ENCODE data around the gene RTKN. TPM values are rescaled to one million over a fixed set of nuclear protein-coding genes. Genes with fewer than 3 reads are reported as not detected.

The RTKN gene
- total and polyA plus RNA-seq, 2 of the 13 experiments (the other 11 are each of a cell fraction or from before 2014, with no cell fraction given) = 159 to 166 TPM

DNA sequence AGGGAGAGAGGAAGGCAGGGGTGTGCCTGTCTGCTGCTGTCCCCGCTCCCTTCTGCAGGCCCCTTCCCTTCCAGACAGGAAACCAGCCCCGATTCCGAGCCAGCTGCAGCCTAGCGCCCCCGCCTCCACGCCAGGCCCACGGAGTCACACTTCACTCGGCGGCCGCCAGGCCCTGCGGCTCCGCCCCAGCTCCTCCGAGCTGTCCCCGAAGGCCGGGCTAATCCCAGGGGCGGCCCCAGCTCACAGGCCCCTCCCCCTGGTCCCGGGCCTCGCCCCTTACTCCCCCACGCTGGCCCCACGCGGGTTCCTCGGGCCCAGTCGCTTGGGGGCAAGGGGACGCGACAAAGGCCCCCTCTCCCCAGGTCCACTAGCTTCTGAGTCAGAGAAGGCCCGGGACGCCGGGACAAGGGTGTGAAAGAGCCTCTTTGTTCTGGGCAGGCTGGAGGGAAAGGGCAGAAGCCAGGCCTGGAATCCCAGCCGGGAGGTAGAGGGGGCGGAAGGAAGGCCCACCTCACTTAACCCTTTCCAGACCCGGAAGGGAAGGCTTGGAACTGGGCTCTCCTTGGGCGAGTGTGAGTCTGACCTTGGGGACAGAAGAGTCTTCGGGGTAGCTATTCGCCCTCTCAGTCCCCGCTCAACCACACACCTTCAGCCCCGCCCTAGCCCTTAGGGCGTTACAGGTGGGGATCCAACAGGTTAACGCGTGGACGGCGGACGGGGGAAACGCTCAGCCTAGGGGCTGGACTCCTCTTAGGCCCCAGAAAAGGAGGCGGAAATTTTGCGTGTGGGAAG, 1.2 kb downstream of the RTKN start (continued):
- TF ChIP-seq ZNF432 (CRISPR knock-in tag; IDR thresholded peaks at IDR 0.05; ENCODE audit: borderline replicate concordance) (0 out of 2 replicates have a peak, but pooled peaks have one; percentile 22), ZNF317 (CRISPR knock-in tag; IDR thresholded peaks at IDR 0.05) (peak; percentile 55; the same call in 1 of the 2 replicates), SP140L (CRISPR knock-in tag; IDR thresholded peaks at IDR 0.05; ENCODE audit: borderline replicate concordance) (no peak; the same call in 1 of the 2 replicates), ATAD3A (CRISPR knock-in tag; IDR thresholded peaks at IDR 0.05) (no peak), MXD4 (CRISPR knock-in tag; IDR thresholded peaks at IDR 0.05) (peak; percentile 85; the same call in 1 of the 2 replicates), ZNF775 (CRISPR knock-in tag; IDR thresholded peaks at IDR 0.05; ENCODE audit: borderline replicate concordance) (peak; percentile 61; the same call in 1 of the 2 replicates), ZBTB8A (CRISPR knock-in tag; IDR thresholded peaks at IDR 0.05; ENCODE audit: borderline replicate concordance, low read depth) (peak; percentile 95), ZFP36L1 (CRISPR knock-in tag; IDR thresholded peaks at IDR 0.05) (peak; percentile 97), ZFP90 (CRISPR knock-in tag; IDR thresholded peaks at IDR 0.05; ENCODE audit: borderline replicate concordance) (peak; percentile 15; the same call in 1 of the 2 replicates), ZSCAN9 (CRISPR knock-in tag; IDR thresholded peaks at IDR 0.05; ENCODE audit: borderline replicate concordance) (peak; percentile 35; the same call in 1 of the 2 replicates), ZNF703 (CRISPR knock-in tag; IDR thresholded peaks at IDR 0.05; ENCODE audit: borderline replicate concordance) (peak; percentile 93), SALL2 (CRISPR knock-in tag; IDR thresholded peaks at IDR 0.05) (peak; percentile 80; the same call in 1 of the 2 replicates), ZBTB20 (CRISPR knock-in tag; IDR thresholded peaks at IDR 0.05; ENCODE audit: borderline replicate concordance, low read depth) (peak; percentile 91), SRSF4 (IDR thresholded peaks at IDR 0.05; ENCODE audit: low read depth, low read length, poor library complexity, severe bottlenecking) (no peak), RCOR2 (CRISPR knock-in tag; IDR thresholded peaks at IDR 0.05) (peak; percentile 81), PAWR (CRISPR knock-in tag; IDR thresholded peaks at IDR 0.05; ENCODE audit: borderline replicate concordance) (0 out of 2 replicates have a peak, but pooled peaks have one; percentile 68), ZNF563 (CRISPR knock-in tag; IDR thresholded peaks at IDR 0.05) (peak; percentile 90), ZNF709 (CRISPR knock-in tag; IDR thresholded peaks at IDR 0.05) (peak; percentile 84)
- TF ChIP-seq, protein P1, sequence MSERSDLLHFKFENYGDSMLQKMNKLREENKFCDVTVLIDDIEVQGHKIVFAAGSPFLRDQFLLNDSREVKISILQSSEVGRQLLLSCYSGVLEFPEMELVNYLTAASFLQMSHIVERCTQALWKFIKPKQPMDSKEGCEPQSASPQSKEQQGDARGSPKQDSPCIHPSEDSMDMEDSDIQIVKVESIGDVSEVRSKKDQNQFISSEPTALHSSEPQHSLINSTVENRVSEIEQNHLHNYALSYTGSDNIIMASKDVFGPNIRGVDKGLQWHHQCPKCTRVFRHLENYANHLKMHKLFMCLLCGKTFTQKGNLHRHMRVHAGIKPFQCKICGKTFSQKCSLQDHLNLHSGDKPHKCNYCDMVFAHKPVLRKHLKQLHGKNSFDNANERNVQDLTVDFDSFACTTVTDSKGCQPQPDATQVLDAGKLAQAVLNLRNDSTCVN (CRISPR knock-in tag; IDR thresholded peaks at IDR 0.05; ENCODE audit: borderline replicate concordance) = no peak
- TF ChIP-seq, protein P2, sequence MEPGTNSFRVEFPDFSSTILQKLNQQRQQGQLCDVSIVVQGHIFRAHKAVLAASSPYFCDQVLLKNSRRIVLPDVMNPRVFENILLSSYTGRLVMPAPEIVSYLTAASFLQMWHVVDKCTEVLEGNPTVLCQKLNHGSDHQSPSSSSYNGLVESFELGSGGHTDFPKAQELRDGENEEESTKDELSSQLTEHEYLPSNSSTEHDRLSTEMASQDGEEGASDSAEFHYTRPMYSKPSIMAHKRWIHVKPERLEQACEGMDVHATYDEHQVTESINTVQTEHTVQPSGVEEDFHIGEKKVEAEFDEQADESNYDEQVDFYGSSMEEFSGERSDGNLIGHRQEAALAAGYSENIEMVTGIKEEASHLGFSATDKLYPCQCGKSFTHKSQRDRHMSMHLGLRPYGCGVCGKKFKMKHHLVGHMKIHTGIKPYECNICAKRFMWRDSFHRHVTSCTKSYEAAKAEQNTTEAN (CRISPR knock-in tag; conservative IDR thresholded peaks at IDR 0.05) = peak; percentile 45; the same call in 1 of the 2 replicates
- TF ChIP-seq, protein P3, sequence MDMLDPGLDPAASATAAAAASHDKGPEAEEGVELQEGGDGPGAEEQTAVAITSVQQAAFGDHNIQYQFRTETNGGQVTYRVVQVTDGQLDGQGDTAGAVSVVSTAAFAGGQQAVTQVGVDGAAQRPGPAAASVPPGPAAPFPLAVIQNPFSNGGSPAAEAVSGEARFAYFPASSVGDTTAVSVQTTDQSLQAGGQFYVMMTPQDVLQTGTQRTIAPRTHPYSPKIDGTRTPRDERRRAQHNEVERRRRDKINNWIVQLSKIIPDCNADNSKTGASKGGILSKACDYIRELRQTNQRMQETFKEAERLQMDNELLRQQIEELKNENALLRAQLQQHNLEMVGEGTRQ (IDR thresholded peaks at IDR 0.05; ENCODE audit: low read depth, low read length) = no peak
- TF ChIP-seq, protein P3 (CRISPR knock-in tag; IDR thresholded peaks at IDR 0.05; ENCODE audit: borderline replicate concordance) = no peak; the same call in 1 of the 2 replicates
- TF ChIP-seq, protein P4, sequence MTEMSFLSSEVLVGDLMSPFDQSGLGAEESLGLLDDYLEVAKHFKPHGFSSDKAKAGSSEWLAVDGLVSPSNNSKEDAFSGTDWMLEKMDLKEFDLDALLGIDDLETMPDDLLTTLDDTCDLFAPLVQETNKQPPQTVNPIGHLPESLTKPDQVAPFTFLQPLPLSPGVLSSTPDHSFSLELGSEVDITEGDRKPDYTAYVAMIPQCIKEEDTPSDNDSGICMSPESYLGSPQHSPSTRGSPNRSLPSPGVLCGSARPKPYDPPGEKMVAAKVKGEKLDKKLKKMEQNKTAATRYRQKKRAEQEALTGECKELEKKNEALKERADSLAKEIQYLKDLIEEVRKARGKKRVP (CRISPR knock-in tag; IDR thresholded peaks at IDR 0.05) = peak in 1 of 2 experiments; percentile 56; a peak in 2 of 4 replicates
